Suprapubic skin (tissue), 4 donors: ENCODE results near the gene ZNF277. TPM values are rescaled to one million over a fixed set of nuclear protein-coding genes. Genes with fewer than 3 reads are reported as not detected.
"Not testable (repeated sequence)": the region's sequence is repeated elsewhere in the genome, so short reads cannot be mapped to it uniquely, and the experiment has no call there.

Source experiments
- DNase-seq, 2 donors: peaks; one replicate each; pipeline ENCODE4 v3.0.0-alpha.2; 2019; ENCODE audit warnings: low spot score in 2 of 2
- H3K27ac ChIP-seq: fragments of 200-600 bp; sonication (generic); one replicate; pipeline ENCODE4 v1.5.1; 2019
- H3K27me3 ChIP-seq: fragments of 200-600 bp; sonication (generic); one replicate; pipeline ENCODE4 v1.5.1; 2019
- H3K36me3 ChIP-seq: fragments of 200-600 bp; sonication (generic); one replicate; pipeline ENCODE4 v1.5.1; 2019
- H3K4me1 ChIP-seq: fragments of 200-600 bp; sonication (generic); one replicate; pipeline ENCODE4 v1.5.1; 2019
- H3K4me3 ChIP-seq: fragments of 200-600 bp; sonication (generic); one replicate; pipeline ENCODE4 v1.5.1; 2019; ENCODE audit warnings: mild to moderate bottlenecking
- H3K9me3 ChIP-seq: fragments of 200-600 bp; sonication (generic); one replicate; pipeline ENCODE4 v1.5.1; 2019
- EP300 ChIP-seq: sonication (generic); formaldehyde crosslinking; IDR thresholded peaks from one replicate; pipeline ENCODE4 v1.6.1; 2017; ENCODE audit warnings: antibody characterized with exemption
- POLR2A ChIP-seq, 2 donors: fragments of 450-650 bp; IDR thresholded peaks; one replicate each; pipeline ENCODE4 v1.6.1; 2017; ENCODE audit warnings: antibody characterized with exemption in 2 of 2, mild to moderate bottlenecking in 2 of 2, moderate library complexity in 2 of 2
- POLR2AphosphoS5 ChIP-seq, 3 donors: sonication (generic); formaldehyde crosslinking; IDR thresholded peaks; one replicate each; pipeline ENCODE4 v1.6.1; 2017; ENCODE audit warnings: antibody characterized with exemption in 3 of 3
- WGBS: methylation state at CpG from one replicate; pipeline ENCODE4 v1.1.5; 2018; 5-methylcytosine and 5-hydroxymethylcytosine counted together
- total RNA-seq, 4 donors: library from RNA; depleted of rRNA; stranded (reverse); fragments of >200 nt; gene quantifications; one replicate each; pipeline ENCODE4 v1.1.0, GENCODE V29; 2016
- TF ChIP-seq, protein P1 (sequence below), 2 donors: fragments of 200-600 bp in 1 of 2; fragments of 450-650 bp in 1 of 2; sonication (generic) in 1 of 2; IDR thresholded peaks; one replicate each; pipeline ENCODE4 v1.5.1; 2016 to 2019; ENCODE audit warnings: antibody characterized with exemption in 2 of 2, mild to moderate bottlenecking in 1 of 2, moderate library complexity in 1 of 2

The ZNF277 gene
- total RNA-seq, 4 donors from 2014 or later, result 16.5 to 31.9 (median 25.5) TPM

DNA sequence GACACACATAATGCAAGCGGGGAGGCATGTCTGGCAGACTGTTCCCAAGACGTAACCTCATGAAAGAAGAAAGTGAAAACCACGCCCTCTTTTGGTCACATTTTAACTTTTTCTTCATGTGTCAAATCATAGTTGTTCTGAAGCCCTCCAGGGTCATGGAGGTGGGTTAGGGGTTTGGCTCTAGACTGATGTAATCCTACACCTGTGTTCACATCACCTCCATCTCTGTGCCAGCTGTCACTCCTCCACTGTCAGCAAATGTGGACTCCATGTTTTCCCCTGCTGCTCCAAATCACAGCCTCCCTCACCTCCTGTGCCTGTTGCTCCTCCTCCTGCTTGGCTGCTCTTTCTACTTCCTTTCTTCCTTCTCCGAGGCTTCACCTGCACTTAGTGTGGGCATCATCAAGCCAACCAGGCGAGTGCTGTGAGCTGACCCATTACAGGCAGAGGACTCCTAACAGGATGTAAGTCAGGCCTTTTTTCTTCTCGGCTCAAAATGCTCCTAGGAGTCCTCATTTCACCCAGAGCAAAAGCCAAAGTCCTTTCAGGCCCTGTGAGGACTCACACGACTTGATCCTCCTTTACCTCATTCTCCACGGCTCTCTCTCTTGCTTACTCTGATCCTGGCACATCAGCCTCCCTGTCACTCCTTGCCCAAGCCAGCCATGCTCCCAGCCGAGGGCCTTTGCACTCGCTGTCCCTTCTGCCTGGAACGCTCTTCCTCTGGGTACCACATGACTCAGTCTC is 177.3 kb downstream of the ZNF277 start:
- Histone ChIP-seq H3K27me3 (no peaks in the 10 kb centered on the region), H3K27ac (no peak overlapping the region), H3K4me1 (no peaks in the 10 kb centered on the region), H3K4me3 (no peak overlapping the region), H3K36me3 (no peaks in the 10 kb centered on the region), H3K9me3 (no peaks in the 10 kb centered on the region)
- TF ChIP-seq POLR2AphosphoS5 (IDR thresholded peaks at IDR 0.05) (no peak), EP300 (no peak), POLR2A (IDR thresholded peaks at IDR 0.05) (no peak)
- TF ChIP-seq, protein P1, sequence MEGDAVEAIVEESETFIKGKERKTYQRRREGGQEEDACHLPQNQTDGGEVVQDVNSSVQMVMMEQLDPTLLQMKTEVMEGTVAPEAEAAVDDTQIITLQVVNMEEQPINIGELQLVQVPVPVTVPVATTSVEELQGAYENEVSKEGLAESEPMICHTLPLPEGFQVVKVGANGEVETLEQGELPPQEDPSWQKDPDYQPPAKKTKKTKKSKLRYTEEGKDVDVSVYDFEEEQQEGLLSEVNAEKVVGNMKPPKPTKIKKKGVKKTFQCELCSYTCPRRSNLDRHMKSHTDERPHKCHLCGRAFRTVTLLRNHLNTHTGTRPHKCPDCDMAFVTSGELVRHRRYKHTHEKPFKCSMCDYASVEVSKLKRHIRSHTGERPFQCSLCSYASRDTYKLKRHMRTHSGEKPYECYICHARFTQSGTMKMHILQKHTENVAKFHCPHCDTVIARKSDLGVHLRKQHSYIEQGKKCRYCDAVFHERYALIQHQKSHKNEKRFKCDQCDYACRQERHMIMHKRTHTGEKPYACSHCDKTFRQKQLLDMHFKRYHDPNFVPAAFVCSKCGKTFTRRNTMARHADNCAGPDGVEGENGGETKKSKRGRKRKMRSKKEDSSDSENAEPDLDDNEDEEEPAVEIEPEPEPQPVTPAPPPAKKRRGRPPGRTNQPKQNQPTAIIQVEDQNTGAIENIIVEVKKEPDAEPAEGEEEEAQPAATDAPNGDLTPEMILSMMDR (IDR thresholded peaks at IDR 0.05), result no peak
- no peak for DNase-seq
- WGBS, result 83% methylated on average over 11 of the region's 11 CpGs

DNA sequence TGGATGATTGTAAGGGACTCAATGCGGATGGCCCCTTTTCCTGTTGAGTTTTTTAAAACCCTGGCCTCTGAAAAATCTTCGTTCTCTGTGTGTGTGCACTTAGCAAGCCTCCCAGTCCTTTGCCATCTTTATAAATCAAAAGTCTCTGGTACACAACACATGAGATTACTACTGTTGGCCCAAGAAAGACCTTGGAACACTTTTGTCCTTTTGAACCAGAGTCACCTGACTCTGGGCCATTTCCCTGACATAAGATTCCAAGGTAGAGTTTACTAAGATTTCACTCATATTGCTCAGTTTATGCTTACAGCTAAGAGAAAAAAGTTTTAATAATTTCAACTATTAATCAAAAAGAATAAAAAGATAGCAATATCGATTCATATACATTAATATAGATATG is 179.0 kb downstream of the ZNF277 start:
- no peaks in the 10 kb centered on the region for H3K9me3 ChIP-seq
- H3K4me3 ChIP-seq, result no peak overlapping the region
- no peak overlapping the region for H3K27ac ChIP-seq
- H3K4me1 ChIP-seq, result no peaks in the 10 kb centered on the region
- WGBS, result 90% methylated on average over 3 of the region's 3 CpGs
- no peaks in the 10 kb centered on the region for H3K27me3 ChIP-seq
- H3K36me3 ChIP-seq, result no peaks in the 10 kb centered on the region
- TF ChIP-seq, protein P1 (IDR thresholded peaks at IDR 0.05), result no peak
- no peak for TF ChIP-seq POLR2AphosphoS5 (IDR thresholded peaks at IDR 0.05)
- TF ChIP-seq EP300, result no peak
- TF ChIP-seq POLR2A (IDR thresholded peaks at IDR 0.05), result no peak
- DNase-seq, result no peak

DNA sequence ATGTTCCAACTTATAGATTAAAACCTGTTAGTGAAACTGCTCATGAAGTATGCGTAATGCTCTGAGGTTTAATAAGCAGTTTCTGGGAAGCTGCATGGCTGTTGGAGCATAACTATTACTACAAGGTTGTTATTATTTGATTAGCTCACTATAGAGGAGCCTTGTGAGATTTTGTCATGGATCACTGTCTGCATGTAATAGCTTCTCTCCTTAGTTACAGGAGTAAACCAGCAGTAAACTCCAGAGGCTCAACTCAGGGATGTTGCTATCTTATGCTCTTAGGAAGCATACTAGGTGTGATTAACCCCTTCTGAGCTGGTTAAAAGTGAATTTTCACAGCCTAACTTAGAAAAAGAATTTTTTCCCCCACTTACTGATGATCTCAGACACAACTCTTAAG is 180.1 kb downstream of the ZNF277 start:
- no peak for TF ChIP-seq EP300
- TF ChIP-seq, protein P1 (IDR thresholded peaks at IDR 0.05), result no peak
- 97% methylated on average over 1 of the region's 1 CpG for WGBS
- DNase-seq, result no peak
- no peak overlapping the region for H3K4me3 ChIP-seq
- H3K9me3 ChIP-seq, result no peaks in the 10 kb centered on the region
- H3K4me1 ChIP-seq, result no peaks in the 10 kb centered on the region
- H3K27me3 ChIP-seq, result no peaks in the 10 kb centered on the region
- no peak overlapping the region for H3K27ac ChIP-seq
- H3K36me3 ChIP-seq, result no peaks in the 10 kb centered on the region

DNA sequence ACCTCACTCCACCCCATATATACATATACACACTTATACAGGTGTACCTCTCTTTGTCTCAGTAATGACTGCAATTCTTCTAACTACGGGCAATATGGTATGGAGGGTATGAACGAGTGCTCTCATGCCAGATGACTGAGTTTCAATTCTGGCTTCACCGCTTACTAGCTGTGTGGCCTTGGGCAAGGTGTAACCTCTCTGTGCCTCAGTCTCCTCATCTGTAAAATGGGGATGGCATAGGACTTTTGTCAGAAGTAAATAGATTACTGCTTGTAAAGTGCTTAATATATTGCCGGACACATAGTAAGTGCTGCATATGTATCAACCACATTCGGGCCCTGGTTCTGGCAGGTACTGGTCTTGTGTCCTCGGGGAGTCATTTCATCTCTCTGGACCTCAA is 183.7 kb downstream of the ZNF277 start:
- WGBS, result 85% methylated on average over 6 of the region's 6 CpGs
- Histone ChIP-seq H3K9me3 (no peaks in the 10 kb centered on the region), H3K27me3 (no peaks in the 10 kb centered on the region), H3K4me1 (peaks cover 6% of the 10 kb centered on the region), H3K4me3 (no peak overlapping the region), H3K27ac (no peak overlapping the region), H3K36me3 (no peaks in the 10 kb centered on the region)
- TF ChIP-seq, protein P1 (IDR thresholded peaks at IDR 0.05), result no peak
- TF ChIP-seq POLR2AphosphoS5 (IDR thresholded peaks at IDR 0.05) (no peak), POLR2A (IDR thresholded peaks at IDR 0.05) (no peak), EP300 (no peak)
- no peak for DNase-seq

DNA sequence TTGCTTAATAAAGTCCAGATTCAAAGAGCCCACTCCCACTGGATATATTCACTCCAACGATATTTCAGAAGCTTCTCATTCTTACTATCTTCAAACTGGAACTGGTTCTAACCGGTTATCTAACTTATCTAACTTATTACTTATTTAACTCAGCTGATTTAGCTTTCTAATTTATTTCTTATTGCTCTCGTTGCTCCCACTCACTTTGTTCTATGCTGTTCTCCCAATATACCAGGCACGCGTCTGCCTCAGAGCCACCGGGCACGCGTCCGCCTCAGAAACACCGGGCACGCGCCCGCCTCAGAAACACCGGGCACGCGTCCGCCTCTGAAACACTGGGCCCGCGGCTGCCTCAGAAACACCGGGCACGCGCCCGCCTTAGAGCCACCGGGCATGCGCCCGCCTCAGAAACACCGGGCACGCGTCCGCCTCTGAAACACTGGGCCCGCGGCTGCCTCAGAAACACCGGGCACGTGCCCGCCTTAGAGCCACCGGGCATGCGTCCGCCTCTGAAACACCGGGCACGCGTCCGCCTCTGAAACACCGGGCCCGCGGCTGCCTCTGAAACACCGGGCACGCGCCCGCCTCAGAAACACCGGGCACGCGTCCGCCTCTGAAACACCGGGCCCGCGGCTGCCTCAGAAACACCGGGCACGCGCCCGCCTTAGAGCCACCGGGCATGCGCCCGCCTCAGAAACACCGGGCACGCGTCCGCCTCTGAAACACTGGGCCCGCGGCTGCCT is 184.8 kb downstream of the ZNF277 start:
- H3K4me1 ChIP-seq, H3K27me3 ChIP-seq, H3K9me3 ChIP-seq, H3K36me3 ChIP-seq: not testable (repeated sequence)
- peak overlapping the region; percentile 60 for H3K4me3 ChIP-seq
- H3K27ac ChIP-seq, result peak overlapping the region; percentile 71
- DNase-seq, result peak in 1 of 2 donors; percentile 74
- WGBS, result 2% methylated on average over 20 of the region's 69 CpGs

DNA sequence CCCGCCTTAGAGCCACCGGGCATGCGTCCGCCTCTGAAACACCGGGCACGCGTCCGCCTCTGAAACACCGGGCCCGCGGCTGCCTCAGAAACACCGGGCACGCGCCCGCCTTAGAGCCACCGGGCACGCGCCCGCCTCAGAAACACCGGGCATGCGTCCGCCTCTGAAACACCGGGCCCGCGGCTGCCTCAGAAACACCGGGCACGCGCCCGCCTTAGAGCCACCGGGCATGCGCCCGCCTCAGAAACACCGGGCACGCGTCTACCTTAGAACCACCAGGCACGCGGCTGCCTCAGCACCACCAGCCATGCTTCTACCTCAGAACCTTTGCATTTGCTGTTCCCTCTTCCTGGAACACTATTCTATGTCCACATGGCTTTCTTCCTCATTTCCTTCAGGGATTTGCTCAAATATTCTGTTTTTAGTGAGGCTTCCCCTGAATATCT is 185.4 kb downstream of the ZNF277 start:
- WGBS, result under 1% methylated on average over 26 of the region's 37 CpGs
- H3K27me3 ChIP-seq, H3K9me3 ChIP-seq, H3K36me3 ChIP-seq, H3K4me1 ChIP-seq: not testable (repeated sequence)
- H3K27ac ChIP-seq, result peak overlapping the region; percentile 71
- peak overlapping the region; percentile 60 for H3K4me3 ChIP-seq
- DNase-seq, result peak in 1 of 2 donors; percentile 74
